WTC11 (cell line): ENCODE results near the gene ARHGEF25. TPM values are rescaled to one million over a fixed set of nuclear protein-coding genes. Genes with fewer than 3 reads are reported as not detected.

ENCODE experiments used
- AFF4 ChIP-seq: sonication (generic); formaldehyde crosslinking; IDR thresholded peaks from 2 replicates; pipeline ENCODE4 v1.8.1; 2023; ENCODE audit warnings: mild to moderate bottlenecking, missing genetic modification reagents, borderline replicate concordance
- ATF3 ChIP-seq: sonication (generic); formaldehyde crosslinking; conservative IDR thresholded peaks from 2 replicates; pipeline ENCODE4 v1.8.1; 2022; ENCODE audit warnings: mild to moderate bottlenecking, missing genetic modification reagents
- CREM ChIP-seq: sonication (generic); formaldehyde crosslinking; IDR thresholded peaks from 2 replicates; pipeline ENCODE4 v1.8.1; 2022; ENCODE audit warnings: mild to moderate bottlenecking, missing genetic modification reagents, moderate library complexity
- E2F4 ChIP-seq: sonication (generic); formaldehyde crosslinking; IDR thresholded peaks from 2 replicates; pipeline ENCODE4 v1.8.1; 2022; ENCODE audit warnings: low read depth, mild to moderate bottlenecking, moderate library complexity, missing genetic modification reagents, borderline replicate concordance
- EMX1 ChIP-seq: fragments of 250-450 bp; sonication (Bioruptor Pico); IDR thresholded peaks from 2 replicates; pipeline ENCODE4 v1.8.0; 2021; ENCODE audit warnings: mild to moderate bottlenecking
- FOXJ3 ChIP-seq: sonication (generic); formaldehyde crosslinking; IDR thresholded peaks from 2 replicates; pipeline ENCODE4 v1.9.0; 2021; ENCODE audit warnings: missing genetic modification reagents, mild to moderate bottlenecking, borderline replicate concordance
- FOXP4 ChIP-seq: sonication (generic); formaldehyde crosslinking; IDR thresholded peaks from 2 replicates; pipeline ENCODE4 v1.8.0; 2022; ENCODE audit warnings: mild to moderate bottlenecking, missing genetic modification reagents
- HMGXB4 ChIP-seq: sonication (generic); formaldehyde crosslinking; IDR thresholded peaks from 2 replicates; pipeline ENCODE4 v1.8.1; 2023; ENCODE audit warnings: mild to moderate bottlenecking, moderate library complexity, missing genetic modification reagents
- JAZF1 ChIP-seq: fragments of 250-450 bp; sonication (Bioruptor Pico); IDR thresholded peaks from 2 replicates; pipeline ENCODE4 v1.9.0; 2021; ENCODE audit warnings: moderate library complexity, mild to moderate bottlenecking, inconsistent platforms
- PRDM15 ChIP-seq: sonication (generic); formaldehyde crosslinking; IDR thresholded peaks from 2 replicates; pipeline ENCODE4 v1.8.0; 2022; ENCODE audit warnings: missing genetic modification reagents
- SP1 ChIP-seq: sonication (generic); formaldehyde crosslinking; conservative IDR thresholded peaks from 2 replicates; pipeline ENCODE4 v1.8.1; 2022; ENCODE audit warnings: missing genetic modification reagents
- TEAD1 ChIP-seq: sonication (generic); formaldehyde crosslinking; IDR thresholded peaks from 2 replicates; pipeline ENCODE4 v1.8.0; 2022; ENCODE audit warnings: mild to moderate bottlenecking, missing genetic modification reagents
- TEAD4 ChIP-seq: sonication (generic); formaldehyde crosslinking; IDR thresholded peaks from 2 replicates; pipeline ENCODE4 v1.8.0; 2022; ENCODE audit warnings: mild to moderate bottlenecking, missing genetic modification reagents
- TP53 ChIP-seq: sonication (generic); formaldehyde crosslinking; IDR thresholded peaks from 2 replicates; pipeline ENCODE4 v1.8.1; 2023; ENCODE audit warnings: mild to moderate bottlenecking, missing genetic modification reagents
- ZMAT4 ChIP-seq: fragments of 250-450 bp; sonication (Bioruptor Pico); IDR thresholded peaks from 2 replicates; pipeline ENCODE4 v1.9.0; 2021; ENCODE audit warnings: mild to moderate bottlenecking
- ZNF219 ChIP-seq: sonication (generic); formaldehyde crosslinking; IDR thresholded peaks from 2 replicates; pipeline ENCODE4 v1.8.0; 2023; ENCODE audit warnings: missing genetic modification reagents, mild to moderate bottlenecking, borderline replicate concordance
- ZNF425 ChIP-seq: fragments of 250-450 bp; sonication (Bioruptor Pico); conservative IDR thresholded peaks from 2 replicates; pipeline ENCODE4 v1.9.0; 2021; ENCODE audit warnings: mild to moderate bottlenecking
- total RNA-seq: library from RNA; stranded (reverse); gene quantifications from 3 replicates; pipeline ENCODE4 v1.2.3, GENCODE V29; 2021

Gene ARHGEF25
- total RNA-seq, 1 experiment from 2014 or later = 11.9 TPM

GRCh38 chr12:57611108-57611826 is at the start of gene ARHGEF25 (continued):
- TF ChIP-seq AFF4 (CRISPR knock-in tag) (no peak), ATF3 (CRISPR knock-in tag) (no peak), SP1 (CRISPR knock-in tag) (peak; percentile 71), TEAD1 (CRISPR knock-in tag) (peak; percentile 59; the same call in 1 of the 2 replicates), ZNF425 (CRISPR knock-in tag) (no peak), FOXP4 (CRISPR knock-in tag) (no peak; the same call in 1 of the 2 replicates), E2F4 (CRISPR knock-in tag) (no peak), CREM (no peak), FOXJ3 (CRISPR knock-in tag) (no peak), EMX1 (CRISPR knock-in tag) (no peak), TEAD4 (CRISPR knock-in tag) (no peak), ZMAT4 (no peak), PRDM15 (CRISPR knock-in tag) (no peak), JAZF1 (CRISPR knock-in tag) (no peak), HMGXB4 (peak; percentile 43; the same call in 1 of the 2 replicates), ZNF219 (CRISPR knock-in tag) (no peak), TP53 (CRISPR knock-in tag) (0 out of 2 replicates have a peak, but pooled peaks have one; percentile 45)
